22Rv1 (cell line): ENCODE measurements around the gene PMF1.

Experiments used
- H3K27ac ChIP-seq: fragments of 450-650 bp; 2 replicates; pipeline ENCODE4 v1.5.1; 2017
- ZFX ChIP-seq: fragments of 450-650 bp; IDR thresholded peaks from 2 replicates; pipeline ENCODE4 v1.6.1; 2017; ENCODE audit warnings: antibody characterized with exemption, borderline replicate concordance
- TF ChIP-seq, protein P1 (sequence below): fragments of 450-650 bp; IDR thresholded peaks from 2 replicates; pipeline ENCODE4 v1.5.1; 2017; ENCODE audit warnings: mild to moderate bottlenecking

Gene PMF1

DNA sequence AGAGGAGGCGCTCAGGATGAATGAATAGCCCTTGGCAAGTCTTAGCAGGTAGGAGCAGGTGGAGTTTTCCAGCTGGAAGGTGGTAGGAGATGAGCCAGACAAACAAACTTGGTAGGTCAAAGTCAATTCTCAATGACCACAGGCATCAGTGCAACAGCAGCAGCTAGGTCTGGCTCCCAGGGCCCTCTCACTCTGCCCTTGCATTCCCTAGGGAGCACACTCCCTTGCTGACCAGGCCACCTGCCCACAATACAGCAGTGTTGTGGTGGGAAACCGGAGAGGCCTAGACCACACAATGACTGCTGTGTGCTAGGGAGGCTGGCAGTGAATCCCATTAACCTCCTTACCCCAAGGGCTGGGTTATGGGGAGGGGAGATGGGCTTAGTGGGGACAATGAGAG lies 48.1 kb downstream of the PMF1 start:
- H3K27ac ChIP-seq: no peak overlapping the region
- TF ChIP-seq, protein P1, sequence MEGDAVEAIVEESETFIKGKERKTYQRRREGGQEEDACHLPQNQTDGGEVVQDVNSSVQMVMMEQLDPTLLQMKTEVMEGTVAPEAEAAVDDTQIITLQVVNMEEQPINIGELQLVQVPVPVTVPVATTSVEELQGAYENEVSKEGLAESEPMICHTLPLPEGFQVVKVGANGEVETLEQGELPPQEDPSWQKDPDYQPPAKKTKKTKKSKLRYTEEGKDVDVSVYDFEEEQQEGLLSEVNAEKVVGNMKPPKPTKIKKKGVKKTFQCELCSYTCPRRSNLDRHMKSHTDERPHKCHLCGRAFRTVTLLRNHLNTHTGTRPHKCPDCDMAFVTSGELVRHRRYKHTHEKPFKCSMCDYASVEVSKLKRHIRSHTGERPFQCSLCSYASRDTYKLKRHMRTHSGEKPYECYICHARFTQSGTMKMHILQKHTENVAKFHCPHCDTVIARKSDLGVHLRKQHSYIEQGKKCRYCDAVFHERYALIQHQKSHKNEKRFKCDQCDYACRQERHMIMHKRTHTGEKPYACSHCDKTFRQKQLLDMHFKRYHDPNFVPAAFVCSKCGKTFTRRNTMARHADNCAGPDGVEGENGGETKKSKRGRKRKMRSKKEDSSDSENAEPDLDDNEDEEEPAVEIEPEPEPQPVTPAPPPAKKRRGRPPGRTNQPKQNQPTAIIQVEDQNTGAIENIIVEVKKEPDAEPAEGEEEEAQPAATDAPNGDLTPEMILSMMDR: no peak
- TF ChIP-seq ZFX: no peak

DNA sequence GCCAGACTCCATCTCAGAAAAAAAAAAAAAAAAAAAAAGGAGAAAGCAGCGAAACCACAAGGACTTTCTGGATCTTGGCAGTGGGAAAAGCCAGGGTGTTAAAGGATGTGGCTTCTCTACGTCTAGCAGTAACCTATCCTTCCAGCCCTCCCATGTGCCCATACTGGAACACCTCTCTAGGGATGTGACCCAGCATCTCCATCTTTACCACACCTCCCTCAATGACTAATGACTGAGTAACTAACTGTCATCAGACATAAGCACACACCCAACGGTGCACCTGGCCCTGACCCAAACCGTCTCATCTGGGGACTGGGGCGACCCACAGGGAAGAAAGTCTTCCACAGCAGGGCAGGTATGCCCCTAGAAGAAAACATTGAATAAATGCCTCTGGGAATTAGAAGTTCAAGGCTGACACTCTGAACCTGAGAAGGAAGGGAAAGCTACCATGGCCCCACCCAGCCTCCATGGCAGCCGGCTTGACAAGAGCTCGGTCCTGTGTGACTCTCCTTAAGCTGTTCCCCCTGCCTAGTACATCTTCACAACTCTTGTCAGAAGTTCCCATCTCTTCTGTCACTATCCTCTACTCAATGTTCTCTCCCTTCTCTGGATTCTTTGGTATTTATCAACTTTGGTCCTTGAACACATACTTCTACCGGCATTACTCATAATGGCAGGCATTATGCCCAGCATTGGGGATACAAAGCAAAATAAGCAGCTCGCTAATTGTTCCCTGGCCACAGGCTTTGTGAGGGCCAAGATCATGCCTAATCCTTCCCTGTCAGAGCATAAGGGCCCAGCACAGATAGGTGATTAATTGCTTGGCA lies 49.9 kb downstream of the PMF1 start:
- H3K27ac ChIP-seq: no peak overlapping the region

DNA sequence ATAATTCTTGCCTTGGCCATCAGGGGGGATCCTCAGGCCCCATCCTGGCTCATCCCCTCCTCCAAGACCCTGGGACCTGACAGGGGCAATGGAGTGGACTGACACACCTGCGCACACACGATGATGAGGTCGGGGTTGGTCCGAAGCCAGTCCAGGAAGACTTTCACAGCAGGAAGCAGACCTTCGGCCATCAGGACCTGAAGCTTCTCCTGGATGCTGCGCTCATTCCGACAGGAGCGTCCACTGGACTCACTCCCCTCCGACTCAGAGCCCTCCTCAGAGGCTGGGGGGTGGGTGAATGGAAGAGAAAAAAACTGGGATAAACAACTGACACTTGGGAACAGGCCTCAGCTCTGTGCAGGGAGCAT lies 50.5 kb downstream of the PMF1 start:
- TF ChIP-seq ZFX: no peak
- TF ChIP-seq, protein P1: no peak
- no peak overlapping the region for H3K27ac ChIP-seq

More for the DNA sequence above, 49.9 kb downstream of the PMF1 start:
- TF ChIP-seq ZFX: no peak

DNA sequence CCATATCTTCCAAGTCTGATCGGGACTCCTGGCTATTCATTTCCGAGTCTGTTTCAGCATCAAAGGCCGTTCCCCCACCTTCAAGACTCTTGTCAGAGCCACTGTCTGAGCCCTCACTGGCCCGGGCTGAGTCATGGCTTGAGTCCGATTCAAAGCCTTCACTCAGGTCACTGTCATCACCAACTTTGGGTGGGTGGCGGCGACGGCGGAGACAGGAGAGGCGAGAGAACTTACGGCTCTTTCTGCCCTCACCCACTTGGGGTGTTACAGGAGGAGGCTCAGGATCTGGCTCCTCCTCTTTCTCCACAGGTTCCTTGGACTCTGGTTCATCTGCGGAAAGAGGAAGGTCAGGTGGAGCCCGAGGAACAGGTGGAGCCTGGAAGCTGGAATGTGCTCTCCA lies 53.2 kb downstream of the PMF1 start:
- TF ChIP-seq ZFX: no peak
- TF ChIP-seq, protein P1: no peak
- no peak overlapping the region for H3K27ac ChIP-seq

DNA sequence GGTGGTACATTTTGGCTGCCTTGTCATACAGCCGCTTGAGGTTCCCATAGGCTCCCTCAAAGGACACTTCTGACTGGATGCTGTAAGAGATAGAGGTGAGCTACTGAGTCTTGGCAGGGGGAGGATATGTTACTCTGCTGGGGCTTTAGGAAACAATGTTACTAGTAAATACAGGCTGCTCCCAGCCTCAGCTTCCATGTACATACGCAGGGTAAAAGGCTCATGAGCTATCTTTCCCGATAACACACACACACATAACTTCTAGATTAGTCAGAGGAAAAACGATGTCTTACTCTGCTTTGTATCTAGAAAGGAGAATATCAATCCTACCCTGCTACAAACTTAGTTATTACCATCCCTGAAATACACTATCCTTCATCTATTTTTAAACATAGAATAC lies 55.5 kb downstream of the PMF1 start:
- no peak overlapping the region for H3K27ac ChIP-seq
- TF ChIP-seq, protein P1: no peak
- TF ChIP-seq ZFX: no peak

DNA sequence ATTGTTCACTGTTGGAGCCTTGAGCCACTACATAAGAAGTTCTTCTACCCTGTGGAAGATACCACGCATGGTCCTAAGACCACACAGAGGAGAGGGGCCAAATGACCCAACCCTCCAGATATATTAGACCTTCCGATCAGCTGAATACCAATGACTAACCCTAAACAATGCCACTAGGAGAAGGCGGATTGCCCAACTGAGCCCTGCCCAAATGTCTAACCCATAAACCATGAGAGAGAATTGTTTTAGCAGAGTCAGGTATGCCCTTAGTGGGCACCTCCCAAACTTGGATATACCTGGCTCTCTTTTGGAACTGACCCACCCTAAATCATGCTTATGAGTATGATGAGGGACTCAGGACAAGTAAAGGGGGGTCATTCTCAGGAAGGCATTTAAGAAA lies 57.5 kb downstream of the PMF1 start:
- TF ChIP-seq ZFX: no peak
- TF ChIP-seq, protein P1: no peak
- H3K27ac ChIP-seq: no peak overlapping the region

DNA sequence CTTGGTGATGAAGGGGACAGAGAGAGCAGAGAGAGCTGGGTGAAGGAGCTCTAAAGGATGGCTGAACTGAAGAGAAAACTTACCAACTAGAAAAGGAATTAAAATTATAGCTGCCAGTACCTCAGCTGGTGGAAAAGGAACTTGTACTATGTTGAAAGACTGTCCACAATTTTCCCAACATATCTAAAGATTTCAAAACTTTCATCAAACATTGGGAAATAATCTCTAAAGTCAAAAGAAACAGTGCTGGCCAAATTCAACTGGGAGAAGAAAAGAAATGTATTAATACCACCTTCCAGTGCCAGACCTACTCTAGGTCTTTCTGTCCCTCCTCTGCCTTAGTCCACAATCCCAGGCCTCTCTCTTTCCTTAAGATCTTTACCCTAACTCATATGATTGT lies 63.7 kb downstream of the PMF1 start:
- TF ChIP-seq, protein P1: no peak
- no peak for TF ChIP-seq ZFX
- H3K27ac ChIP-seq: no peak overlapping the region
